GM12864 (cell line): ENCODE results near the gene GFI1.

ENCODE experiments used
- DNase-seq: peaks from one replicate; pipeline ENCODE4 v3.0.0-alpha.2; 2011; ENCODE audit warnings: low read depth
- H3K4me3 ChIP-seq: 2 replicates; pipeline ENCODE4 v1.5.1; 2011; ENCODE audit warnings: mild to moderate bottlenecking, low read depth, low read length, control low read depth
- TF ChIP-seq, protein P1 (sequence below): IDR thresholded peaks from 2 replicates; pipeline ENCODE4 v1.5.1; 2011; ENCODE audit warnings: low read depth, mild to moderate bottlenecking, moderate library complexity, low read length, control low read depth, inconsistent platforms; ENCODE audit errors: missing control alignments

GFI1 gene

GRCh38 chr1:92511541-92511940, 24.8 kb upstream of the GFI1 start:
- TF ChIP-seq, protein P1, sequence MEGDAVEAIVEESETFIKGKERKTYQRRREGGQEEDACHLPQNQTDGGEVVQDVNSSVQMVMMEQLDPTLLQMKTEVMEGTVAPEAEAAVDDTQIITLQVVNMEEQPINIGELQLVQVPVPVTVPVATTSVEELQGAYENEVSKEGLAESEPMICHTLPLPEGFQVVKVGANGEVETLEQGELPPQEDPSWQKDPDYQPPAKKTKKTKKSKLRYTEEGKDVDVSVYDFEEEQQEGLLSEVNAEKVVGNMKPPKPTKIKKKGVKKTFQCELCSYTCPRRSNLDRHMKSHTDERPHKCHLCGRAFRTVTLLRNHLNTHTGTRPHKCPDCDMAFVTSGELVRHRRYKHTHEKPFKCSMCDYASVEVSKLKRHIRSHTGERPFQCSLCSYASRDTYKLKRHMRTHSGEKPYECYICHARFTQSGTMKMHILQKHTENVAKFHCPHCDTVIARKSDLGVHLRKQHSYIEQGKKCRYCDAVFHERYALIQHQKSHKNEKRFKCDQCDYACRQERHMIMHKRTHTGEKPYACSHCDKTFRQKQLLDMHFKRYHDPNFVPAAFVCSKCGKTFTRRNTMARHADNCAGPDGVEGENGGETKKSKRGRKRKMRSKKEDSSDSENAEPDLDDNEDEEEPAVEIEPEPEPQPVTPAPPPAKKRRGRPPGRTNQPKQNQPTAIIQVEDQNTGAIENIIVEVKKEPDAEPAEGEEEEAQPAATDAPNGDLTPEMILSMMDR: no peak
- no peak overlapping the region for H3K4me3 ChIP-seq
- DNase-seq: no peak

- H3K4me3 ChIP-seq: no peak overlapping the region
- DNase-seq: no peak
- TF ChIP-seq, protein P1: no peak
Observed at GRCh38 chr1:92509619-92510018, 22.9 kb upstream of the GFI1 start.

DNA sequence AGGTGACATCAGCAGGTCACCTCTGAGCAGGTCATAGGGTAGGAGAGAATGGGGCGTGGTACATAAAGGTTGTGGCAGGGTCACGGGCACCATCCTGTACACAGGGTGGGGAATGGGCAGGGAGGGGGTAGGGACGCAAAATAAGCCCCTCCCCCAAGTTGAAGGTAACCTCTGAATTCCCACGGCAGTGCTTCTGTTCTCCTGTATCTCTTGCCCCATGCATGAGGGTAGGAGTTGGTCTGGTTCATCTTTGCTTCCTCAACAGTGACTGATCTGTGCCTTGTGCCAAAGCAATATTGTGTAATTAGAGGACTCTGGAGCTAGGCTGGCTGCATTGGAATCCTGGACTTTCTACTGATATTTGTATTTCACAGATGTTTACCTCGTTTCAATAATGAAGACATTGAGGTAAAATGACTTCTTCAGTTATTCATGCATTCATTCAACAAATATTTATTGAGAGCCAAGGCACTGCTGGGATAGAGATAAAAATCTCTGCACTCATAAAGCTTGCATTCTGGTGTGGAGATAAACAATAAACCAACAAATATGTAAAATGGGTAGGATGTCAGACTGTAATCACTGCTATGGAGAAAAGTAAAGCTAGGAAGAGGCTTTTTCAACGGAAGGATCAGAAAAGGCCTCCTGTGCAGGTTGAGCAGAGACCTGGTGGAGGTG, 18.4 kb upstream of the GFI1 start:
- no peak overlapping the region for H3K4me3 ChIP-seq
- TF ChIP-seq, protein P1: no peak
- no peak for DNase-seq

DNA sequence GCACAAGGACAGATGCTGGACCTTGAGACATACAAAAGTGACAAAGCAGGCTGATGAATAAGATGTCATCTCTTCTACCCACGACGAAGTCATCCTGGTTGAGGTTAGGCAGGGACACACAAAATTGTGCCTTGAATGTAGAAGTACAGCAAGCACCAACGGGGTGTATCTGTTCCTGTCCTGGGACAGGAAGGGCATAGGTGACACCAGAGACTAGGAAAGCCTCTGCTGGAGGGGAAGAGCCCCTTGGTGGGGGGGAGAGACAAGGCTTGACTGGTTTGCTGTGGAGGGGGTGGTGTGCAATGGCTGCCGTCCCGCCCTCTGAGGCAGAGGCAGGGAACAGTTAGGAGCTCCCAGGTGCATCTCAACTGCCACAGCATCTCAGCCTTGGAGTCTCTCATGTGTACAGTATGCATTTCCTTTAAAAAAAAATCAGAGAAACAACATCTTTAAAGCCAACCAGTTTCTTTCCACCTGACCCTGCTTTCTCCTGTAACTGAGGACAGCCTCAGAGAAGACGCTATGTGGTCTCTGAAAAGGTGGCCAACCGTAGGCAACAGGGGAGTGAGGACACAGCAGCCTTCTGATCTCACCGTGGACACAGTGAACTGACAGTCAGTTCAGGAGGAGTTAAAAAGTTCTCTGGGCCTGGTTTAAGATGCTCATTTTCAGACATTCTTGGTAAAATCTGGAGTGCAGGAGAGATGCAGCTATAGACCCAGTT, 17.7 kb upstream of the GFI1 start:
- TF ChIP-seq, protein P1: no peak
- H3K4me3 ChIP-seq: no peak overlapping the region
- no peak for DNase-seq

DNA sequence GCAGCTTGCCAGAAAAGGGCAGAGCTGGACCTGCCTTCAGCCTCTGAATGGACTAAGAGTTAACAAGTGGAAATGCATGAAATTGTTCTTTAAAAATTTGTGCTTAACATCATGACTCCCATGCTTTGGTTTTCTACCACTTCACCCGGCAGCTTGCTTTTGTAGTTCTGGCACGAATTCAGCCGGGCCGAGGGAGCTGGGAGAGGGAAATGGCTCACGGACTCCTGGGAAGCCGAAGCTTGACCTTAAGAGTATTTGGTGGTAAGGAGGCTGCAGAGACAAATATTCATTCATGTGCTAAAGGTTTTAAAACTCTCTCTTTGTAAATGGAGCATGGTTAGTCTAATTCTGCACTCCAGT, 17.2 kb upstream of the GFI1 start:
- TF ChIP-seq, protein P1: no peak
- DNase-seq: no peak
- H3K4me3 ChIP-seq: no peak overlapping the region

DNA sequence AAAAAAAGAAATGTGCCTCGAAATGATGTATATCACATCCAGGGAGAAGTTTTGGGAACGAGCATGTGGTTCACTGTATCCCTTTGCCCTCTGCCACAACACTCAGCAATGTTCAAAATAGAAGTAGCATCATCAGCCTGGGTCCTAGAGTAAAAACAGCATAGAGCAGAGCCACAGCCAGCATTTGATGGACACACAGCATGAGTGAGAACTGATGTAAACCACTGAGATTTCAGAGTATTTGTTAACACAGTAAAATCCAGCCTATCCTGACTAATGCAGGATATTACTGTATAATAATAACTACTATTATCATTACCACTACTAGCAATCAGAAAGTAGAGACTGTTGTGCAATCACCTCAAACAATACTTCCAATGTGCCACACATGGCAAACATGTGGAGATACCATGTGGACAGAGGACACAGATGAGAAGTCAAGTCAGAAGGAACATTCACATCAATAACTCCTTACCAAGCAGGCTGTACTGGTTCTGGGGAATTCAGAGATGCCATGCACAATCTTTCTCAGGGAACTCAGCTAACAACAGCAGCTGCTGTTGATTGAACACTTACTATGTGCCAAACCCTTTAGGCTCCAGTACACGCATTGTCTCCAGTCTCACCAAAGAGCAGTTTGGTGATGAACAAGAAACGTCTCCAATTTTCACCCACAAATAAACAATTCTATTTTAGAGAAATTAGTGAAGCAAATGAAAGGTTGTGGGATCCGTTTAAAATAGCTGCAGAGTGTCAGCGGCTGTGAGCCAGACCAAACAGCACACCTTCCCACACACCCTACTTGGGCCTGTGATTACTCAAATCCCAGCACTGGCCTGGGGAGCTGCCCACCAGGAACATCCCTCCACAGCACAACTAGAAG, 16.6 kb upstream of the GFI1 start:
- no peak overlapping the region for H3K4me3 ChIP-seq
- TF ChIP-seq, protein P1: no peak
- DNase-seq: no peak
